GM20000 (cell line): ENCODE results near the gene HYDIN.
"Not testable (repeated sequence)": the region's sequence is repeated elsewhere in the genome, so short reads cannot be mapped to it uniquely, and the experiment has no call there.

Experiments used
- DNase-seq: peaks from one replicate; pipeline ENCODE4 v3.0.0; 2012; ENCODE audit warnings: low spot score
- CTCF ChIP-seq: IDR thresholded peaks from 2 replicates; pipeline ENCODE4 v1.5.1; 2012; ENCODE audit warnings: mild to moderate bottlenecking, control low read depth; ENCODE audit errors: extremely low read depth, missing control alignments

The HYDIN gene

GRCh38 chr16:70933746-70934145 lies 296.8 kb downstream of the HYDIN start:
- DNase-seq, result not testable (repeated sequence)

GRCh38 chr16:70930757-70931156 lies 299.8 kb downstream of the HYDIN start:
- DNase-seq, result not testable (repeated sequence)

GRCh38 chr16:70922164-70922563 lies 308.4 kb downstream of the HYDIN start:
- DNase-seq, result not testable (repeated sequence)

GRCh38 chr16:70920661-70921060 lies 309.9 kb downstream of the HYDIN start:
- DNase-seq, result not testable (repeated sequence)

- DNase-seq, result not testable (repeated sequence)
Measured at GRCh38 chr16:70888208-70888607, 342.3 kb downstream of the HYDIN start.

GRCh38 chr16:70884652-70885051 lies 345.9 kb downstream of the HYDIN start:
- DNase-seq, result not testable (repeated sequence)

GRCh38 chr16:70882311-70882710 lies 348.2 kb downstream of the HYDIN start:
- not testable (repeated sequence) for DNase-seq

GRCh38 chr16:70877895-70878294 lies 352.6 kb downstream of the HYDIN start:
- not testable (repeated sequence) for DNase-seq

- DNase-seq, result not testable (repeated sequence)
Measured at GRCh38 chr16:70876442-70876841, 354.1 kb downstream of the HYDIN start.

- DNase-seq, result not testable (repeated sequence)
Measured at GRCh38 chr16:70864698-70865097, 365.8 kb downstream of the HYDIN start.

- DNase-seq, result not testable (repeated sequence)
Measured at GRCh38 chr16:70861996-70862395, 368.5 kb downstream of the HYDIN start.

- DNase-seq, result not testable (repeated sequence)
Measured at GRCh38 chr16:70851299-70851698, 379.2 kb downstream of the HYDIN start.

- DNase-seq, result not testable (repeated sequence)
Measured at GRCh38 chr16:70823498-70824118, 406.9 kb downstream of the HYDIN start.

- DNase-seq, result not testable (repeated sequence)
Measured at GRCh38 chr16:70822734-70823133, 407.8 kb downstream of the HYDIN start.

- not testable (repeated sequence) for DNase-seq
Measured at GRCh38 chr16:70818088-70818487, 412.4 kb downstream of the HYDIN start.

GRCh38 chr16:70809392-70810060 lies 421.0 kb downstream of the HYDIN start:
- no peak for TF ChIP-seq CTCF
- DNase-seq, result peak; percentile 41
